Thyroid gland (tissue), 4 donors: ENCODE results near the gene KLF2.

Source experiments
- POLR2A ChIP-seq, 2 donors: fragments of 450-650 bp; IDR thresholded peaks; one replicate each; pipeline ENCODE4 v1.6.1; 2017; ENCODE audit warnings: antibody characterized with exemption in 2 of 2, mild to moderate bottlenecking in 2 of 2, moderate library complexity in 1 of 2
- TF ChIP-seq, protein P1 (sequence below), 6 experiments: fragments of 200-600 bp in 3 of 6; fragments of 450-650 bp in 3 of 6; sonication (generic) in 3 of 6; IDR thresholded peaks; one replicate each; pipeline ENCODE4 v1.5.1; 2016 to 2019; ENCODE audit warnings: antibody characterized with exemption in 6 of 6, mild to moderate bottlenecking in 2 of 6, inconsistent platforms in 1 of 6, moderate library complexity in 1 of 6

- TF ChIP-seq, protein P1, sequence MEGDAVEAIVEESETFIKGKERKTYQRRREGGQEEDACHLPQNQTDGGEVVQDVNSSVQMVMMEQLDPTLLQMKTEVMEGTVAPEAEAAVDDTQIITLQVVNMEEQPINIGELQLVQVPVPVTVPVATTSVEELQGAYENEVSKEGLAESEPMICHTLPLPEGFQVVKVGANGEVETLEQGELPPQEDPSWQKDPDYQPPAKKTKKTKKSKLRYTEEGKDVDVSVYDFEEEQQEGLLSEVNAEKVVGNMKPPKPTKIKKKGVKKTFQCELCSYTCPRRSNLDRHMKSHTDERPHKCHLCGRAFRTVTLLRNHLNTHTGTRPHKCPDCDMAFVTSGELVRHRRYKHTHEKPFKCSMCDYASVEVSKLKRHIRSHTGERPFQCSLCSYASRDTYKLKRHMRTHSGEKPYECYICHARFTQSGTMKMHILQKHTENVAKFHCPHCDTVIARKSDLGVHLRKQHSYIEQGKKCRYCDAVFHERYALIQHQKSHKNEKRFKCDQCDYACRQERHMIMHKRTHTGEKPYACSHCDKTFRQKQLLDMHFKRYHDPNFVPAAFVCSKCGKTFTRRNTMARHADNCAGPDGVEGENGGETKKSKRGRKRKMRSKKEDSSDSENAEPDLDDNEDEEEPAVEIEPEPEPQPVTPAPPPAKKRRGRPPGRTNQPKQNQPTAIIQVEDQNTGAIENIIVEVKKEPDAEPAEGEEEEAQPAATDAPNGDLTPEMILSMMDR (IDR thresholded peaks at IDR 0.05) = no peak
- no peak for TF ChIP-seq POLR2A (IDR thresholded peaks at IDR 0.05)
Measured at GRCh38 chr19:16373532-16373931, 48.9 kb downstream of the KLF2 start.
